ENCODE data around the gene PCDH9.
A peak's percentile ranks its signal among the peaks of the same experiment; 100 is the strongest.
"Not testable (repeated sequence)": the region's sequence is repeated elsewhere in the genome, so short reads cannot be mapped to it uniquely, and the experiment has no call there.

PCDH9 gene

DNA sequence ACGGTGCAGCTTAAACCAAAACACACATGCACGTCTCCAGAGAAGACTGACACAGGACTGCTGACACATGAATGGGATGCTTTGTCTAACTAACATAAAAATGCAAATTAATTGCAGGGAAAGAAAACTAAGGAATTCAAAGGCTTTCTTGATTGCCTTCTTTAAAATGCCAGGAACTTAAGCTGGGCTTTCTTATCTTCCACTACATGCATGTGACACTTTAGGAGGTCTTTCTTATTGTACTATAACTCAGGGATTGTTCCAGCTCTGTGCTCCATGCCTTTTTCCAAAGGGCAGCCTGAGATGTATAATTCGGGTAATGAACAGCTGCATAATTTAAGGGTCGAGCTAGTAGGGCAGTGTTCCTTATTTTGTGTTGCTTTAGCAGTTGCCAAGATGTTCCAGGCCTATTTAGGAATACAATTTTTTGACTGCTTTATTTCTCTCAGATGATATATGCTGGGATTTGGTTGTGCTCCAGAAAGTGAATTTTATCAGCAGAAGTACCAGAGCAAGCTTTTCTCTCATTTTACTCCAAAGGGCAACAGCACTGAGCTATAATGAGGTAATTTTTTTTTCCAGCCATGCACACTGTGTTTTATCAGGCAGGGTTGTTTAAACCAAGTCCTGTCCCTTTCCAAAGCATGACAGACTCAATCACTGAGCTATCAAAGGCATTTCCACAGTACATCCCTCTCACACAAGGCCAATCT lies 885.2 kb downstream of the PCDH9 start:
- DNase-seq (ENCODE audit: low read depth in 2 of 2): no peak

DNA sequence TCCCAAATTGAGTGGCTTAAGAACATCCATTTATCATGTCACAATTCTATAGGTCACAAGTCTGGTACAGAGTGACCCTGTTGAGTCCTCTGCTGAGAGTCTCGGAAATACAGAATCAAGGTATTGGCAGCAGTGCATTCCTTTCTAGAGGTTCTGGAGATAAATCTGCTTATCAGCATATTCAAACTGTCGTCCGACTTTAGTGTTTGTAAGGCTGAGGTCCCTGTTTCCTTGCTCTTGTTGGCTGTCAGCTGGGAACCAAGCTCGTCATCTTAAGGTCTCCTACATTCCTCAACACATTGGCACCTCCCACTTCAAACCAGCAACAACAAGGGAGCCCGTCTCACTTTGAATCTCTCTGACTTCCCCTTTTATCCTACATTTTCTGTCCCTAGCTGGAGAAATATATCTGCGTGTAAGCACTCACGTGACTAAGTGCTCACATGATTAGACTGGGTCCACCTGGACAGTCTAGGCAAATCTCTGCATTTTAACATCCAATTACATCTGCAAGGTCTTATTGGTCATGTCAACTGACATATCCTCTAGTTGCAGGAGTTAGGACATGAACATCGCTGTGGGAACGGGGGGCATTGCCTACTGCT lies 886.8 kb downstream of the PCDH9 start:
- DNase-seq (ENCODE audit: low read depth in 2 of 2): no peak

DNA sequence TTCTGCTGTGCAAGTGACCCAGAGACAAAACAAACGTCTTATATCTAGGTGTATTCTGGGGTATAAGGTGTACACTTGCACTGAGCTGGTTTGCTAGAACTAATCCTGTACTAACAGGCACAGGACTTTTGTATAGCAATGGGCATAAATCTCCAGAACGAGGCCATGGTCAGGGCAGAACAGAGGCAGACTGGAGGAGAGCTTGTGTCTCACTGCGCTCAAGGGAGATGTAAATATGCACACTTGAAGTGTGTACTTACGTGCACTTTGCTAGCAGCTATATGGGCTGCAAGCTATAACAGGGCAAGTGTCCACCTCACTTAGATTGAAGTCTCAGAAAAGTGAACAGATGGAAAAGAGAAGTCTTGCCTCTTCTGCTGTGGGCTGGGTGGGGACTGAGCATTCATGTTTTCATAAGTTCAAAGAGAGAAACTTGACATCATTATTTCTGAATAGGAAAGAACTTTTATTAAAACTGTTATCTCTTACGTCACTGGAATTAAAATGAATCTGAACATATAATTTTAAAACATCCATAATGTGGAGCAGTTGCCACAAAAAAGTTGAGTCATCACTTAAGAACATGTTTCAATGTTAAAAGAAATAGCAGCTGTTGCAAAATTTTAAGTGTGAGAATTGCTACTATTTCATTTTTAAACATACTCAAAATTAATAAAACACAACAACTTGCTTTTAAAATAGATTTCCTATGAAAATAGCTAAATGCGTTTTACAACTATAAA lies 888.3 kb downstream of the PCDH9 start:
- DNase-seq (ENCODE audit: low read depth in 2 of 2): no peak

DNA sequence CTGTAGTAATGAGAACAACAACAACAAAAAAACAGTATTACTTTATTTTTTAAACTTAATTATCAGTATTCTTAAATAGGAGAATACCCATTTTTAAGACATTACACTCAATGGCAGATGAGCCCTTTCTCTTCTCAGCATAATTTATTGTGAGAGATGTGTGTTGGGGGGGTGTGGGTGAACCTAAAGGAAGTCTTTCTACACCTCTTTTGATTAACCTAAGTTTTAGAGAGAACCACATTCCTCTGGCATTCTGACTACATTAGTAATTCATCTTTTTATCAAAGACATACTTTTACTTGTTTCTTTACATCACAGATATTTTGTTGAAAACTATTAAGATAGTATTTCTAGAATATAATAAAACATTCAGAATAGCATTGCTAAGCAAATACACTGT lies 890.9 kb downstream of the PCDH9 start:
- peak in 1 of 2 experiments; percentile 6 for DNase-seq (ENCODE audit: low read depth in 2 of 2)

DNA sequence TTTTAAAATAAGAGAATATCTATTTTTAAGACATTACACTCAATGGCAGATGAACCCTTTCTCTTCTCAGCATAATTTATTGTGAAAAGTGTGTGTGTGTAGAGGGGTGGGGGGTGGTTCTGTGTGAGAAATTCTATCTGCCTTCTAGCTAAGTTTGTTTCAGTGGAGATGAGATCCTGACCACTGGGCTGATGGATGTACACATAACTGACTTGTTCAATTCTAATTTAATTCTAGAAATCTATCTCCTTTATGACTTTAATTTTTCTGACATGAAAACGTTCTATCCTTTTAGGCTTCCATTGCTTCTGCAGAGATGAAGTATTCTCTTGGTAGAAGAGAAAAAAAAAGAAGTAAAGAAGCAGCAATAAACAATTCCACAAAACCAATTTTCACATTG lies 891.6 kb downstream of the PCDH9 start:
- DNase-seq (ENCODE audit: low read depth in 2 of 2): no peak

DNA sequence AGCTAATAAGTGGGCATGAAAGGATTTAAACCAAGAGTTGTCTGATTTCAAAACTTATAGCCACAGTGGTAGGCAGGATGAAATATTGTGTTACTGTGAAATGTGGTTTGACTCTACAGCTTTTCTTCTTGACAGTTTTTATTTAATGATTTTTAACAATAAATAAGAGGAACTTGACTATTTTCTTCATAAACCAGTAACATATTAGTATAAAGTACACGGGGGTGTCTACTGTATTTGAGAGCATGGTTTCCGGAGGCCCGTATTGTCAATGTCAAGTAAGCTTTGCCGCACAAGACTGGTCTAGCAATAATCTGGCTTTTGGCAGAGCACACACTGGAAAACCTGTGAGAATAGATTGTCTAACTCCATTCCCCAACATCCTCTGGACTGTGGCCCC lies 894.5 kb downstream of the PCDH9 start:
- no peak for DNase-seq (ENCODE audit: low read depth in 2 of 2)

DNA sequence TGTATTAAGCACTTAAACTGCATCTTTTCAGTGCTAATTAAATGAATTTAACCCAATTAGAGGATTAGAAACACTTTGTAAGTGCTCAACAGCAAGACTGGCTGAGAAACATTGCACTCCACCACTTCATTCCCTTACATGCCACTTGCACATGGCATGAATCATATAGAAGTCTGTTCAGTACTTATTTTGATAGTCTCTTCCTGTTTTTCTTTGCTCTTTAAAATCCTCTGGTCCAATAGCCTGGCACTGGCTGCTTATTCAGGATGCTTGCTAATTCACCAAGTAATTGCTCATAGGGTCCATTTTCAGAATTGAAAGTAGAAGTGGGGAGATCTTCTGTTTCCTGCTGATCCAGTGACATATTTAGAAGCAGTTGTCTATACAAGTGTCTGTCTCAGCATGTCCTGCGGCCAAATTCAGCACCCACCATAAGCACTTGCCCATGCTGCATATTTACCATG lies 900.1 kb downstream of the PCDH9 start:
- DNase-seq (ENCODE audit: low read depth in 2 of 2): no peak

DNA sequence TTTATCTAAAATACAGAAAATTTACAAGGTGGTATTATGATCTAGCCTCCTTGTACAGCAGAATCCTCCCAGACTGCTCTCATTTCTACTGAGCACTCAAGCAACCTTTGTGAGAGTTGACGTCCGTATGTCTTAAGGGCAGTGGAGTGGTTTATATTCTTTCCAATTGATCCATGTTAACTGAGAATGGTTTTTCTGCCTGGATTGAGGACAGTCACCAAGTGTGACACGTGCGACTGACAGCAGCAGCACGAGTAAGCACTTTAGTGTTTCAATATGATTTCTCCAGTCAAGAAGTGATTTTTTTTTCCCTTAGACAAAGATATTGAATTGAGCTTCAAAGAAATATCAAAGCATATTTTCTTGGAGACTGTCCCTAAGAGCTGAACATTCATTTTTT lies 901.7 kb downstream of the PCDH9 start:
- no peak for DNase-seq (ENCODE audit: low read depth in 2 of 2)

DNA sequence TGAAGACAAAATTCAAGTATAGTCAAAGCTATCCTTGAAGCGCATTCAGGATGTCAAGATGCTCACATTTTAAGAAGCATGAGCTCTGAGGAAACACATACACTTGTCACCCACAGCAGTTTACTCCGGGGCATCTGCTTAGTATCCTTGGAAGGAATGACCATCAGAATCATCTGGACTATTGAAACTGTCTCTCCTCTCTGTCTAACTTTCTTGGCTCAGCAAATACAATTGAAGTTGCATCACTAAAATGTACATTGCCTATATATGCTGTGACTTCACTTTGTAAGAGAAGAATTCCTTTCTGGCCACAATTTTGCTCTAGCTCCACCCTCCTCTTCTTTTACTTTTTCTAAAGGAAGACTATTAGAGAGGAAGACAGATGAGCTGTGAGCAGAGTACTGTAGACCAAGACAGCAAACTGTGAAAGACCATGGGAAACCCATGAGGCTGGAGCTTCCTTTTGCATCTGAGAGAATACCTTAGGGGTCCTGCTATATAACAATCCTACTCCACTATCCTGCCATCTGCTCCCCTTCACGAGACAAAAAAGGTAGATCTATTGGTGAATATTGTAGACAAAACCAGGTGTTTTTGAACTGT lies 906.3 kb downstream of the PCDH9 start:
- peak in 1 of 2 experiments; percentile 8 for DNase-seq (ENCODE audit: low read depth in 2 of 2)

DNA sequence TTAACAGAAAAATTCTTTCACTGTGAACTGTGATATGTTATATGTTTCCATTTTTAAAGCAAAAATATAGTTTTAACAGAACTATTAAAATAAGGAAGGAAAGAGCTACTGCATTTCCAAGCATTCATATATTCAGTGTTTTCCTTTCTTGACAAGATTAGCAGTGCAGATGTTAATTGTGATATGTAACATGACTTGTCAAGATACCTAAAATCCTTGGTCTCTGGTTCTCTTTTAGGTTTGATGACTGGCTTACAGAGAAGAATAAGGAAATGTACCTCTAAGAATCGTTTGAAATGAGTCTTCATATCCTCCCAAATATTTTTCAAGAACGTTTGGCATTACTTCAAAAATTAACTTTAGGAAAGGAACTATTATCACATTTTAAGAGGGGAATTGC lies 907.2 kb downstream of the PCDH9 start:
- no peak for DNase-seq (ENCODE audit: low read depth in 2 of 2)

DNA sequence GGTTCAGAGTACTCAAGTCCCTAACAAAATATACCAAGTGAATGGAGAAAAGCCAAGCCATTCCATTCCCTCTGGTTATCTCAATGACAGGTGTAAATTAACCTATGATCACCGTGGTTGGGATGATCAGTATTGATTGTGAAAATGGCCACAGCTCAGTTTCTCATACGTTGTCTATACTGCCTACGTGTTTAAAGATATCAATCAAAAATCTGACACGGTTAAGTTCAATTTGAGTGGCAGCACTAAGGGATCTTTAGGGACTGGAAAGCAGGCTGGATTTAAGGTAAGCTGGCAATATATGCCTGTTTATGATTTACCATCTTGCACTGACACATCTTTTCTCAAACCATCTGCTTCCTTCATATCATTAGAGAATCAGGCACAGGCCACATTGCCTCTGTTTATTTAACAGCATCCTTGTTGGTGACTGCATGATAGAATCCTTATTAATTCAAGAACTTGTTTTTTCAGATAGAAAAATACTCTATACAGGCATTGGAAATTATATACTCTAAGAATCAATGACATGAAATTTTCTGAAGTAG lies 907.9 kb downstream of the PCDH9 start:
- no peak for DNase-seq (ENCODE audit: low read depth in 2 of 2)

DNA sequence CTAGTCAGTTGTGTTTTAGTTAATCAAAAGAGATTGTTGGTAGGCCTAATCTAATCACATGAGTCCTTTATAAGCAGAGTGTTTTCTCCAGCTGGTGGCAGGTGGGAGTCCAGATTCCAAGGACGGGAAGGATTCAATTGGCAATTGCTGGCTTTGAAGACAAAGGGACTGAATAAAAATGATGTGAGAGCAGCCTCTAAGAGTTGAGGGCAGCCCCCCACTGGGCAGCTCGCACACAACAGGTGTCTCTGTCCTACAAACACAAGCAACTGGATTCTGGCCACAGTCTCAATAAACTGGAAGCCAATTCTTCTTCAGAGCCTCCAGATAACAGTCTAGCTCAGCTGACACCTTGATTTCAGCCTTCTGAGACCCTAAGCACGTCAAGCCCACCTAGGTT lies 915.2 kb downstream of the PCDH9 start:
- no peak for DNase-seq (ENCODE audit: low read depth in 2 of 2)

DNA sequence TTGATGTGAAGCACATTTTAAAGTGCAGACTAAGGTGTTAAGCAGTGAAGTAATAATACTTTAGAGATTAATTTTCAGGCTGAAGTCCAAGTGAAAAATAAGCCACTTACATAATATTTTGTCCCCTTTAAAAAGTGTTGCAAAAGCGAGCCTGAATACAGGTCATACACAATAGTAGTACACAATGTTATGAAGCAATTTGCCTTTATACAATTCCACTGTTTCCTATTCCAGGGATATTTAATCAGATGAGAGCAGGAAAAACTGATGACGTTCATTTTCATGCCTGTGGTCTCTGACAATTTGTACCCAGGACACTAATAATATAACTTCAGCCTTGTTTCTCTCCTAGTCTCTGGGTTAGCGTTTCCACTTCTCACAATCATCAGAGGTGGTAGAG lies 916.7 kb downstream of the PCDH9 start:
- no peak for DNase-seq (ENCODE audit: low read depth in 2 of 2)

DNA sequence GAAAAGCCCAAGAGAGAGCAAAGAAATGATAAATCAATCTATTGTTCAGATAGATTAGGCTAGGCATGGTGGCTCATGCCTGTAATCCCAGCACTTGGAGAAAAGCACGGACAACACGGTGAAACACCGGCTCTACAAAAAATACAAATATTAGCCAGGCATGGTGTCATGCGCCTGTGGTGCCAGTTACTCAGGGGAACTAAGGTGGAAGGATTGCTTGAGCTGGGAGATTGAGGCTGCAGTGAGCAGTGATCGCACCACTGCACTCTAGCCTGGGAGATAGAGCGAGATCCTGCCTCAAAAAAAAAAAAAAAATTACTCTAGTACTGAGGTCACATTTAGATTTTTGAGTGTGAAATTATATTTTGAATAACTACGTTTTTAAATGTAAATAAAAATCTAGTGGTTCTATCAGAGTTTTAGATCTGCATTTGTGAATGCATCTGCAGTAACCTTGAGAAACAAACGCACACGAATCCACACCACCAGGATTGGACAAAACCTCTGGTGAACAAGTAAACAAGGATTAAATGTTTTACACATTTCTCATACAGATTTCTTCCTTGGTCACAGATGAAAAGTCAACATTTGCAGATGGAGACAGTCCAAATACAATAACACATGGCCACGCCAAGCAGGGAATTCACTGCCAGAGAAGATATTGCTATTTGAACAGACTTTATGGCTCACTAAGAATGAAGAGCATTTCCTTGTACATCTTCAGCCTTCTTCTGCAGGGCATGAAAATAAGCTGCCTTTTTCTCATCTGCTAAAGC lies 917.6 kb downstream of the PCDH9 start:
- peak; percentile 64 to 66 for DNase-seq (ENCODE audit: low read depth in 2 of 2)

DNA sequence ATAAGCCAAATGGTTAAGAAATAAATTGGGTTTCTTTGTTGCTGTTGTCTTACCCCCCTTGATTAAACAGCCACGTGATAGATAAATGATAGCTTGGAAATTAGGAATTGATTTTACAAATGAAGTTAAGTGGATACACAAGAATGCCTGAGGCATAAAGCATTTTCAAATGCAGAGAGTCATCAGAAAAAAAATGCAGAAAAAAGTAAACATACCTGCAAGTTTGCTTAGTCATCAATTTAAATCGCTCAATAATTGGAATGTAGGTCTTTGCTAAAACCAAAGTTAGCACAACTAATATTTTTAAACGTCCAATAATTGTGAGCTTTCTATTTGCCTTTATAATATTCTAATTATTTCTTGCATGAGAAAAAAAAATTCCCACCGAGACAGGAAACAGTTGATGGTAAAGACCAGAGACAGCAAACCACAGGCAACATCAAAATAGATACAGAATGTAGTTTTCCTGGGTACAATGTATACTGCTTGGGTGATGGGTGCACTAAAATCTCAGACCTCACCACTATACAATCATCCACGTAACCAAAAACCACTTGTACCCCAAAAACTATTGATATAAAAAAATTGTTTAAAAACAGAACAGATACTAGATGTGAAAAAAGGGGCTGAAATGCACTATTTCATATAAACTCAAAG lies 924.0 kb downstream of the PCDH9 start:
- no peak for DNase-seq (ENCODE audit: low read depth in 2 of 2)

DNA sequence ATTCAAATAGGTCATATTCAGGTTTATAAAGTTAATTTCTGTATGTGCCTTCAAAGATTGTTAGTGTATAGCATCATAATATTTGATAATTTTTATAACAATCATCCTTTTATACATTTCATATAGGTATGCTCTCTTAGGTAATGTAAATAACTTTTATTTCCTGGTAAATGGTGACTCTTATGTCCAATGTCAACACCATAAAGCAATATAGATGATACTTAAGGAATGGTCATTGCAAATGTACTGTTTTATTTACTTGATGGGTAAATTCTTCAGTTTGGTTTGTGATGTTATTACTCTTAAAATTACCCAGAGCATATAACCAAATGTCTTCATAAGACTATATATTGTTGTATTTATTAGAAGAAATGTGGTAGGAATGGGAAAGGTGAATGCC lies 928.7 kb downstream of the PCDH9 start:
- DNase-seq (ENCODE audit: low read depth in 2 of 2): no peak

DNA sequence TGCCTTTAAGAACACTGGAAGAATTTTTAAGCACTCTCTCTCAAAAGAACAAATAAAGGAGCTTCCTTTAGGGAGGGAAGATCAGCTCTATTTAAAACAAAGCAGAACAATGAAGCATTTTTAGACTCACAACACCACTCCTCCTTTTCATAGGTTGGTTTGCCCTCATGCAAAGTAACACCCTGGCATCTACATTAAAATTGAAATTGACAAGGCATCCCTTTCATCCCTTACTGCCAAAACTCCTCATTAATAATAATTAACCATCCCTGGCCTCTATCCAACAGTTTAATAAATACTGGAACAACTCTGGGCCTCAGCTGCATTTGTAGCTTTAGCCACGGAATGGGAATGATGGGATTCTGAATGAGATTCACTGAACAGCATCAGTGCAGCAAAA lies 929.1 kb downstream of the PCDH9 start:
- no peak for DNase-seq (ENCODE audit: low read depth in 2 of 2)

DNA sequence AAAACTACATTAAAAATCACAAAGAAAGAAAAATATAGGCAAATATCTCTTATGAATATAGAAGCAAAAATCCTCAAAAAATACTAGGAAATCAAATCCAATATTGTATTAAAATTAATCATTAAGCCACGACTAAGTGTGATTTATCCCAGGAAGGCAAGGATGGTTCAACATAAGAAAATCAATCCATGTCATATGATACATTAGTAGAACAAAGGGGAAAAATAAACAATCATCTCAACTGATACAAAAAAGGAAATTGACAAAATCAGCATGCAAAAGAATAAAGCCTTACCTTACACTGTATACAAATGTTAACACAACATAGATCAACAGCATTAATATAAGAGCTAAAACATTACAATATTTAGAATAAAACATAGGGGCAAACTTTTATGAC lies 933.3 kb downstream of the PCDH9 start:
- no peak for DNase-seq (ENCODE audit: low read depth in 2 of 2)

DNA sequence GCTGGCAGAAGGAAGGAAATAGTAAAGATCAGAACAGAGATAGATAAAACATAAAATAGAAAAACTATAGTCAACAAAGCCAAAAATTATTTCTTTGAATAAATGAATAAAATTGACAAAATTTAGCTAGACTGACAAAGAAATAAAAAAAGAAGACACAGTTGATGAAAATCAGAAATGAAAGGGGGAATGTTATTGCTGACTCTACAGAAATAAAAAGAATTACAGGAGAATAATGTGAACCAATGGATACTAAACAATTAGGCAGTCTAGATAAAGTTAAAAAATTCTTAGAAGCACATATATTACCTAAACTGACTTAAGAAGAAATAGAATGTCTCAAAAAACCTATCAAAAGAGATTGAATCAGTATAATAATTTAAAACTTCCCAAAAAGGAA lies 933.8 kb downstream of the PCDH9 start:
- no peak for DNase-seq (ENCODE audit: low read depth in 2 of 2)

DNA sequence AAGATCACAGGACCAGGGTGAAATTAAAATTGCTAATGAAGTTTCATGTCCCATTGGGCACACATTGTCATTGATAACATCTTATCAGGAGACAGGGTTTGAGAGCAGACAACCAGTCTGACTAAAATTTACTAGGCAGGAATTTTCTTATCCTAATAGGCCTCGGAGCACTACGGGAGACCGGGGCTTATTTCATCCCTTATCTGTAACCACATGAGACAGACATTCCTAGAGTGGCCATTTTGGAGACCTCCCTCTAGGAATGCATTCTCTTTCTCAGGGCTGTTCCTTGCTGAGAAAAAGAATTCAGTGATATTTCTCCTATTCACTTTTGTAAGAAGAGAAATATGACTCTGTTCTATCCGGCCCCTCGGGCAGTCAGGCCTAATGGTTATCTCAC lies 943.3 kb downstream of the PCDH9 start:
- not testable (repeated sequence) for DNase-seq (ENCODE audit: low read depth in 2 of 2)

DNA sequence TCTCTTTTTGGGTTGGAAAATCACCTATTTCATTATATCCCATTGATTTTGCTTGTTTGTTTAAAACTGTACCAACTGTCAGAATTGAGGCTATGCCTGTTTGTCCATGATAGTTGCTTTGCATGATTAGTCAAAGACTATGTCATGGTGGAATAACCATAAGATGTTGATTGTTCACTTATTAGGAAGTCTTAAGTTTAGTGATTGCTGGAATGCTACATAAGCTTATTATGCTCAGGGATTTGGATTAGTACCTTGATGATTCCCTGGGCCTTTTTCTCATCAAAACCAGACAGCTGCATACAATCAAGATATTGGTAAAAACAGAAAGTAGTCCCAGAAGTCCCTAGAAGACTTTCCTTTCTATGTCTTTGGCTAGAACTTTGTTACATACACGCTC lies 954.7 kb downstream of the PCDH9 start:
- no peak for DNase-seq (ENCODE audit: low read depth in 2 of 2)

Data from fibroblast of skin of left quadriceps (primary cell).